Karpas-422 (cell line): Measurements from ENCODE around the gene FADS1. TPM values are rescaled to one million over a fixed set of nuclear protein-coding genes. Genes with fewer than 3 reads are reported as not detected.

Experiments
- DNase-seq: peaks from one replicate; pipeline ENCODE4 v3.0.0-alpha.2; 2015
- H2AFZ ChIP-seq: fragments of 200-600 bp; sonication (generic); 2 replicates; pipeline ENCODE4 v1.6.1; 2014; ENCODE audit warnings: antibody characterized with exemption, low read length, mixed read lengths
- H3K27ac ChIP-seq: fragments of 200-600 bp; sonication (generic); 2 replicates; pipeline ENCODE4 v1.5.1; 2014; ENCODE audit warnings: mild to moderate bottlenecking, low read length, moderate library complexity
- H3K27me3 ChIP-seq: fragments of 200-600 bp; sonication (generic); 2 replicates; pipeline ENCODE4 v1.6.1; 2014; ENCODE audit warnings: low read length, mixed read lengths
- H3K36me3 ChIP-seq: fragments of 200-600 bp; sonication (generic); 2 replicates; pipeline ENCODE4 v1.6.1; 2014; ENCODE audit warnings: low read length, mixed read lengths; ENCODE audit not compliant: insufficient read depth
- H3K4me1 ChIP-seq: fragments of 200-600 bp; sonication (generic); 2 replicates; pipeline ENCODE4 v1.6.1; 2014; ENCODE audit warnings: mild to moderate bottlenecking, low read length, mixed read lengths
- H3K4me2 ChIP-seq: fragments of 200-600 bp; sonication (generic); 2 replicates; pipeline ENCODE4 v1.6.1; 2014; ENCODE audit warnings: low read length, low read depth, mild to moderate bottlenecking; ENCODE audit not compliant: poor library complexity, severe bottlenecking
- H3K4me3 ChIP-seq: fragments of 200-600 bp; sonication (generic); 2 replicates; pipeline ENCODE4 v1.5.1; 2014; ENCODE audit warnings: mild to moderate bottlenecking, antibody characterized with exemption, low read length, mixed read lengths
- H3K79me2 ChIP-seq: fragments of 200-600 bp; sonication (generic); 2 replicates; pipeline ENCODE4 v1.6.1; 2014; ENCODE audit warnings: mild to moderate bottlenecking, low read length, mixed read lengths
- H3K9ac ChIP-seq: fragments of 200-600 bp; sonication (generic); 2 replicates; pipeline ENCODE4 v1.6.0; 2014; ENCODE audit warnings: low read length
- H3K9me2 ChIP-seq: fragments of 200-600 bp; sonication (generic), shearing (Covaris generic); replicated peaks from 2 replicates; pipeline ENCODE4 v1.6.0; 2014; ENCODE audit warnings: mild to moderate bottlenecking, low read length, moderate library complexity; ENCODE audit not compliant: insufficient read depth
- H3K9me3 ChIP-seq: fragments of 300-700, 200-600 bp; sonication (generic); 2 replicates; pipeline ENCODE4 v1.6.1; 2014; ENCODE audit warnings: low read length, mixed read lengths
- H4K20me1 ChIP-seq: fragments of 200-600 bp; sonication (generic); 2 replicates; pipeline ENCODE4 v1.6.1; 2014; ENCODE audit warnings: mild to moderate bottlenecking, antibody characterized with exemption, low read length, low read depth; ENCODE audit not compliant: insufficient read depth
- total RNA-seq: library from RNA; depleted of rRNA; stranded (reverse); fragments of >200 nt; shearing (Covaris generic); gene quantifications from 2 replicates; pipeline ENCODE4 v1.2.3, GENCODE V29; 2014; ENCODE audit warnings: low replicate concordance

The FADS1 gene
- total RNA-seq, 1 experiment from 2014 or later, result 80.3 TPM

DNA sequence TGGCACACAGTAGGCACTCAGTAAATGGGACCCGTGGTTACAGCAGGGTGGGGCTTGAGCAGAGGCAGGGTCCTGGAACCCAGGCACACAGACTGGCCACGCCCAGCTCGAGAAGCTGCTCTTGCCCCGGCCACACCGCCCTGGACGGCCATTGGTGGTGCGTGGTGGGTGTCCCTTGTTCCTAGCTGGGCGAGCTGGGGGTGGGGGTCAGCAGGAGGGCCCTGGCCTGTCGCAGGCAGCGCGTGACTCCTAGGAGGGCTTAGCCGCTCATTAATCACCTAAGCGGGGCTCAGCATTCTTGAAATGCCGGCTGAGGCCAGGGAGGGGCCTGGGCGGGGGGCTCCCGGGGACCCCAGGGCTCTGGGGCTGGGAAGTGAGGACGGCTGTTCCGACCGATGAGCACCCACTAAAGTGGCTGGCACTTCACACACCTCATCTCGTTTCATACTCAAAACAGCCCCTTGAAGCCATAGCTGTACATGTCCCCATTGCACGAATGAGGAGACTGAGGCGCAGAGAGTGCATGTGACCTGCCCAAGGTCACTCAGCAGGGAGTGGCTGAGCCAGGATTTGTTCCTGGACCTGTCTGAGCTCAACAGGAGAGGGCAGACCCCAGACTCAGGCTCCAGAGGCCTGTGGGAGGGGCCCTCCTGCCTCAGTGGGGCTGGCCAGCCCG is 52.7 kb downstream of the FADS1 start:
- H4K20me1 ChIP-seq, result no peaks in the 10 kb centered on the region
- H3K4me2 ChIP-seq, result no peak overlapping the region
- no peaks in the 10 kb centered on the region for H3K9me2 ChIP-seq
- H3K4me1 ChIP-seq, result no peaks in the 10 kb centered on the region
- no peak overlapping the region for H3K4me3 ChIP-seq
- no peaks in the 10 kb centered on the region for H3K36me3 ChIP-seq
- H3K27me3 ChIP-seq, result no peaks in the 10 kb centered on the region
- H3K27ac ChIP-seq, result no peak overlapping the region
- no peak for DNase-seq
- H3K9me3 ChIP-seq, result no peaks in the 10 kb centered on the region
- no peak overlapping the region for H3K9ac ChIP-seq
- no peaks in the 10 kb centered on the region for H3K79me2 ChIP-seq
- no peak overlapping the region for H2AFZ ChIP-seq

DNA sequence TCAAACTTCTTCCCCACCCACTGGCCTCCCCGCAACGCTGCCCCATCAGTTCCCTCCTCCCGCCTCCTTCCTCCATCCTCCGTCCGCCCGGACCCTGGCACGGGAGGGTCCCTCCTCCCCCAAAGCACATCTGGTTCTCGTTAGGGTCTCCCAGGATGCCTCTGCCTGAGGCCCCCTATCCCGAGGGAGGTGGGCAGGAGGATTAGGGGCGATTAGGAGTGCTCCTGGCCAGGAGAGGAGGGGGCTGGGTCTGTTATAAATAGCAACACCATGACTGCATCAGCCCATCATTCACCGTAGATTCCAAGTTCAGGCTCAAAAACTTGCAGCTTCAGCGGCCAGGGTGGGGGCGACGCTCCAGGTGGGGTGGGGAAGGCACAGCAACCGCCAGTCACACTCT is 54.0 kb downstream of the FADS1 start:
- Histone ChIP-seq H2AFZ (no peak overlapping the region), H3K9me3 (no peaks in the 10 kb centered on the region), H3K36me3 (no peaks in the 10 kb centered on the region), H3K4me2 (no peak overlapping the region), H3K27me3 (no peaks in the 10 kb centered on the region), H3K9ac (no peak overlapping the region), H3K9me2 (no peaks in the 10 kb centered on the region), H3K4me1 (no peaks in the 10 kb centered on the region), H3K4me3 (no peak overlapping the region), H3K79me2 (no peaks in the 10 kb centered on the region), H4K20me1 (no peaks in the 10 kb centered on the region), H3K27ac (no peak overlapping the region)
- DNase-seq, result no peak

DNA sequence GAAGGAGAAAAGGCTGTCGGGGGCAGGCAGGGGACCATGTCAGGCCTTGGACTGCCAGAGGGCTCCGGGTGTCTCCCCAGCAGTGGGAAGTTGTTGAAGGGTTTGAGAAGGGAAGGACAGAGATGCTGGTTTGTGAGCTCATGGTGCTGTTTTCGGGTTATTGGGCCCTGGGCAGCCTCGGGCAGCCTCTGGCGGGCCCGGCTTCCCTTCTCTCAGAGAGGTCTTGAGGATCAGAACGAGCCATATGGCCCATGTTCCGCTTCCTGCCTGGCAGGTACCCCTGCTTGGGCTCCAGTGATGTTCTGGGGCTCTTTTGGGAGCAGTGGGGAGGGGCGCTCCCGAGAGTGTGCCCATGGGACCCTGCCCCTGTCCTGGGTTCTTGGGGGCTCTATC is 54.6 kb downstream of the FADS1 start:
- Histone ChIP-seq H3K9me2 (no peaks in the 10 kb centered on the region), H3K27ac (no peak overlapping the region), H2AFZ (no peak overlapping the region), H3K4me2 (no peak overlapping the region), H4K20me1 (no peaks in the 10 kb centered on the region), H3K4me1 (peaks cover 4% of the 10 kb centered on the region), H3K9ac (no peak overlapping the region), H3K9me3 (no peaks in the 10 kb centered on the region), H3K36me3 (no peaks in the 10 kb centered on the region), H3K79me2 (no peaks in the 10 kb centered on the region), H3K27me3 (no peaks in the 10 kb centered on the region), H3K4me3 (no peak overlapping the region)
- no peak for DNase-seq

DNA sequence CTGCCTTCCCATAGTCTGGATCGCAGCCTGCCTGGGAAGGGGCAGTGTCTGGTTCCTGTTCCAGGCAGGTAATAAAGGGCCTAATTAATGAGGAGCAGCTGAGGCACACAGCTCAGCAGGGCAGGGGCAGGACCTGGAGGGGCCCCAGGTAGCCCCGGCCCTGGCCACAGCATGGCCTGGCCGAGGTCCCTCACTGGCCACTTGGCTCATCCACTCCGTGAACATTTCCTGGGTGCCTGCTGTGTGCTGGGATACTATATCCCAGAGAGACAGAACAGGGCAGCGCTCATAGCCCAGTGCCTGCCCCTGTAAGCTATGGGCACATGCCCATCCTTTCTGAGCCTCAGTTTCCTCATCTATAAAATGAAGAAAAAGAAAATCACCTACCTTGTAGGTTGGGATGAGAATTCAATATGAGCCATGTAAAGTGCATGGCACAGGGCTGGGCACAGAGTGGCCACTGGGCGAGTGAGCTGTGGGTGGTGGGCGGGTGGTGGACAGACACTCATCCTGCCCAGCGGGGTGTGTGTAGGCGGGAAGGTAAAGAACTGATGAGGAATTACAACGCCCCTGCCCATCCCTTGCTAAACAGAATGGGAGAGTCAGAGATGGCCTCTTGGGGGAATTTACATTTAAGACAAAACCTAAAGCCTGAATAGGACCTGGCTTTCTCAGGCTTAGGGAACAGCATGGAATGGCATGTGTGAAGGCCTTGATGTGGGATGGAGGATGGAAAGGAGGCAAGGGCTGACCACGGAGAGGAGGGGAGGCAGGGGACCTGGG is 55.2 kb downstream of the FADS1 start:
- H3K9ac ChIP-seq, result no peak overlapping the region
- H3K4me2 ChIP-seq, result no peak overlapping the region
- H2AFZ ChIP-seq, result no peak overlapping the region
- peaks cover 10% of the 10 kb centered on the region for H3K4me1 ChIP-seq
- no peak overlapping the region for H3K27ac ChIP-seq
- H3K27me3 ChIP-seq, result no peaks in the 10 kb centered on the region
- DNase-seq, result no peak
- no peaks in the 10 kb centered on the region for H4K20me1 ChIP-seq
- no peaks in the 10 kb centered on the region for H3K79me2 ChIP-seq
- H3K4me3 ChIP-seq, result no peak overlapping the region
- no peaks in the 10 kb centered on the region for H3K9me2 ChIP-seq
- H3K36me3 ChIP-seq, result no peaks in the 10 kb centered on the region
- H3K9me3 ChIP-seq, result no peaks in the 10 kb centered on the region

DNA sequence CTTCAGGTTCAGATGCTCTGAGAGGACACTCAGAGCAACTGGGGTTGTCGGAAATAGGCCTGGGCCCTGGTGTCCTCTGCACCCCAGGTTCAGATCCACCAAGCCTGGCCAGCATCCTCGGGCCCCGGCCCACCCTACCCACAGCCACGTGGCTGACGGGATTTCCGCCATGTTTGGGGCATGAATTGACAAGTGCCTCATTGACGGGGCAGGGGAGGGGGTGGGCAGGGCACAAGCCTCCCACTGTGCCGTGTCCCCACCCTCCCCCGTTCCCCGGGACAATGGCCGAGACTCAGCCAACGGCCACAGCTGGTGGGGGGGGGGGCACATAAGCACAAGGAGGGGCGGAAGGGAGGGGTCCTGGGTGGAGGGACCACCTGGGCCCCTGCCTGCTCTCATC is 55.9 kb downstream of the FADS1 start:
- no peak overlapping the region for H2AFZ ChIP-seq
- H3K4me1 ChIP-seq, result peaks cover 13% of the 10 kb centered on the region
- no peaks in the 10 kb centered on the region for H3K9me2 ChIP-seq
- no peak overlapping the region for H3K4me2 ChIP-seq
- H3K27ac ChIP-seq, result no peak overlapping the region
- no peaks in the 10 kb centered on the region for H3K79me2 ChIP-seq
- no peaks in the 10 kb centered on the region for H3K27me3 ChIP-seq
- DNase-seq, result no peak
- H3K4me3 ChIP-seq, result no peak overlapping the region
- H3K36me3 ChIP-seq, result no peaks in the 10 kb centered on the region
- no peaks in the 10 kb centered on the region for H3K9me3 ChIP-seq
- H4K20me1 ChIP-seq, result no peaks in the 10 kb centered on the region
- H3K9ac ChIP-seq, result no peak overlapping the region

DNA sequence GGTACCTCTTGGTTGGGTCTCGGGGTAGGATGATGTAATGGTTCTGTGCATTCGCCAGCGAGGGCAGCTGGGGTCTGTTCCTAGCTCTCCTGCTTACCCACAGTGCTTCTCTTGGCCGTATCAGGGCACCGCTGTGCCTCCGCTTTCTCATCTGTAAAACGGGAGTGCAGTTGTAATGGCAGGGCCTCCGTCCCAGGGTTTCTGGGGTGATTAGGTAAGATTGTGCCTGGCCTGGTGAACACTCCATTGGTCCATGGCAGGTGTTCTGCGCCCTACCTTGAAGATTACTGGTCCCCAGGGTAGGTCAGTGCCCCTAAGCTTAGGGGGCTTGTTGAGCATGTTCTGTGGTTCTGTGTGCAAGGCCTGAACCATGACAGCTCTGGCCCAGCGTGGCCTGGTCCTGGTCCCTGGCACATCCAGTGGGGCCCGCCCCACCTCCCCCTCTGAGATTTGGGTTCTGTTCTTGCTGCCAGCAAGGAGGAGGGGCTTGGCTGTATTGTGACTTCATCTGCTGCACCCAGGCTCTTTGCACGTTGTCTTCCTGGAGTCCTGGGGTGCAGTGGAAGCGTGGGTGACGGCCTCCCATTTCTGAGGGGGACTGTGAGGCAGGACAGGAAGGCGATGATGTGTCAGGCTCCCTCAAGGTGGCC is 59.5 kb downstream of the FADS1 start:
- DNase-seq, result no peak
- H3K9ac ChIP-seq, result no peak overlapping the region
- H3K4me1 ChIP-seq, result peaks cover 13% of the 10 kb centered on the region
- peak overlapping the region; percentile 28; the same call in 1 of the 2 replicates for H2AFZ ChIP-seq
- no peaks in the 10 kb centered on the region for H3K9me3 ChIP-seq
- no peak overlapping the region for H3K27ac ChIP-seq
- H3K4me2 ChIP-seq, result no peak overlapping the region
- H3K9me2 ChIP-seq, result no peaks in the 10 kb centered on the region
- H3K79me2 ChIP-seq, result no peaks in the 10 kb centered on the region
- H4K20me1 ChIP-seq, result no peaks in the 10 kb centered on the region
- H3K36me3 ChIP-seq, result no peaks in the 10 kb centered on the region
- H3K4me3 ChIP-seq, result no peak overlapping the region
- H3K27me3 ChIP-seq, result no peaks in the 10 kb centered on the region

DNA sequence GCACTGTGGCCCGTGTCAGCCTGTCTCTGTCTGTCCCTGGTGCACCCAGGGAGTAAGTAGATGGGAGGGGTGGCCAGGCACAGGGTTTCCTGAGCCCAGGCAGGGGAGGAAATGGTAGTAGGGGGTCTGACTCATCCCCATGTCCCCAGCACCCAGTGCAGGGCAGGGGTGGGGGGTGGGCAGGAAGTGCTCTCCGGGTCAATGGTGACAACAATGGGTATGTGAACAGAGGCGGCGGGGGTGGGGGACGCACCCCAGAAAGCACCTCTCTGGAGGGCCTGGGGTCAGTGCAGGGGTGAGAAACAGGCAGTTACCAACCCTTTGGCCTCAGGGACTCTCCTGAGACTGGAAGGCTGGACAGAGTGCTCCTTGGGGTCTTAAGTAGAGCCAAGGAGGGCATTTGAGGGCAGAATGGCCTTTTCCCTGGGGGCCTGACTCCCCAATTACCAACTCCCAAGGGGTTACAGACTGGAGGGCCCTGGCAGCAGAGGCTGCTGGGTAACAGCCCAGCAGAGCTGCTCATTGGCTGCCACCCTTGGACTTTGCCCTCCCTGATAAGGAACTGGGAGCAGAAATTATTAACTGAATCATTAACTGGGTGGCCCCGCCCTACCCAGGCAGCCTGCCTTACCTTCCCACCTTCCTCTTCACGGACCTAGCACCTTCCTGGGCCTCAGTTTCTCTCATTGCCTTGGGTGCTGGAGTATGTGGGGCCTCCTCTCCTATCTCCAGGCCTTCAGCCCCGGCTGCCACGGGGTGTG is 60.2 kb downstream of the FADS1 start:
- Histone ChIP-seq H3K27ac (no peak overlapping the region), H4K20me1 (no peaks in the 10 kb centered on the region), H3K27me3 (no peaks in the 10 kb centered on the region), H3K36me3 (no peaks in the 10 kb centered on the region), H3K9me3 (no peaks in the 10 kb centered on the region), H3K9ac (no peak overlapping the region), H3K4me3 (no peak overlapping the region), H3K4me1 (peaks cover 13% of the 10 kb centered on the region), H2AFZ (no peak overlapping the region), H3K9me2 (no peaks in the 10 kb centered on the region), H3K4me2 (no peak overlapping the region), H3K79me2 (no peaks in the 10 kb centered on the region)
- DNase-seq, result peak; percentile 61

DNA sequence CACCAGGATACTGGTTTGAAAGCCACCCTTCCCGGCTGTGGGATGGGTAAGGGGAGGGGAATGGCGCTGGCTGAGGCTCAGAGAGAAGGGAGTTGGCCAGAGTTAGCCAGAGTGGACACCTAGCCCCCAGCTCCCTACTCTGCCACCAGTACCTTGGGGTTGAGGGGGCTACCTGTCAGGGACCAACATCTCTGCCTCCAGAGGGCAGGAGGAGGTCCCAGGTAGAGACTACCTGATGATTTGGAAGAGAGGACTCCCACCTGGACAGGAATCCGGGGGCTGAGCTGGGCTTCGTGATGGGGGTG is 60.7 kb downstream of the FADS1 start:
- Histone ChIP-seq H3K4me2 (no peak overlapping the region), H3K9ac (no peak overlapping the region), H2AFZ (no peak overlapping the region)

More for the DNA sequence above, 60.7 kb downstream of the FADS1 start:
- H3K9me2 ChIP-seq, result no peaks in the 10 kb centered on the region
- H3K9me3 ChIP-seq, result no peaks in the 10 kb centered on the region
- H3K27ac ChIP-seq, result no peak overlapping the region
- no peaks in the 10 kb centered on the region for H3K27me3 ChIP-seq
- H3K36me3 ChIP-seq, result no peaks in the 10 kb centered on the region
- no peaks in the 10 kb centered on the region for H3K79me2 ChIP-seq
- no peaks in the 10 kb centered on the region for H4K20me1 ChIP-seq
- H3K4me3 ChIP-seq, result no peak overlapping the region
- DNase-seq, result no peak
- H3K4me1 ChIP-seq, result peaks cover 13% of the 10 kb centered on the region
